H9 (cell line): ENCODE measurements around the gene JAK1. TPM values are rescaled to one million over a fixed set of nuclear protein-coding genes. Genes with fewer than 3 reads are reported as not detected.

Experiments
- DNase-seq: peaks from one replicate; pipeline ENCODE4 v3.0.0-alpha.2; 2017
- H2AFZ ChIP-seq: one replicate; pipeline ENCODE4 v1.6.1; 2013; ENCODE audit warnings: mild to moderate bottlenecking, low read length, control low read depth, moderate library complexity
- H2AK5ac ChIP-seq: 2 replicates; pipeline ENCODE4 v1.6.1; 2013; ENCODE audit warnings: low read length, control low read depth, mixed read lengths; ENCODE audit not compliant: insufficient read length
- H2BK120ac ChIP-seq: one replicate; pipeline ENCODE4 v1.6.1; 2013; ENCODE audit warnings: low read depth, mild to moderate bottlenecking, low read length, control low read depth, inconsistent platforms; ENCODE audit not compliant: poor library complexity, severe bottlenecking
- H2BK12ac ChIP-seq: 2 replicates; pipeline ENCODE4 v1.6.1; 2013; ENCODE audit warnings: low read length, control low read depth, mixed read lengths, low read depth; ENCODE audit not compliant: insufficient read length
- H2BK15ac ChIP-seq: 2 replicates; pipeline ENCODE4 v1.6.1; 2013; ENCODE audit warnings: low read depth, low read length, control low read depth
- H2BK20ac ChIP-seq: one replicate; pipeline ENCODE4 v1.6.1; 2013; ENCODE audit warnings: low read depth, mild to moderate bottlenecking, low read length, control low read depth, inconsistent platforms; ENCODE audit not compliant: poor library complexity, severe bottlenecking
- H2BK5ac ChIP-seq: 2 replicates; pipeline ENCODE4 v1.6.1; 2013; ENCODE audit warnings: low read length, control low read depth, mixed read lengths; ENCODE audit not compliant: insufficient read length
- H3K14ac ChIP-seq: 2 replicates; pipeline ENCODE4 v1.6.1; 2013; ENCODE audit warnings: low read length, control low read depth; ENCODE audit not compliant: insufficient read depth
- H3K18ac ChIP-seq: 2 replicates; pipeline ENCODE4 v1.6.1; 2013; ENCODE audit warnings: low read depth, mild to moderate bottlenecking, mixed read lengths, low read length, control low read depth; ENCODE audit not compliant: insufficient read length
- H3K23ac ChIP-seq: 2 replicates; pipeline ENCODE4 v1.6.1; 2013; ENCODE audit warnings: low read length, control low read depth, mixed read lengths, low read depth; ENCODE audit not compliant: insufficient read length
- H3K23me2 ChIP-seq: 2 replicates; pipeline ENCODE4 v1.6.1; 2013; ENCODE audit warnings: low read depth, mild to moderate bottlenecking, mixed read lengths, low read length, control low read depth; ENCODE audit not compliant: insufficient read length, poor library complexity, severe bottlenecking
- H3K27ac ChIP-seq: 2 replicates; pipeline ENCODE4 v1.5.1; 2013; ENCODE audit warnings: low read length, control low read depth, mixed read lengths, low read depth; ENCODE audit not compliant: insufficient read length
- H3K27me3 ChIP-seq: 2 replicates; pipeline ENCODE4 v1.6.1; 2013; ENCODE audit warnings: low read length, control low read depth, inconsistent platforms; ENCODE audit not compliant: insufficient read depth
- H3K4ac ChIP-seq: 2 replicates; pipeline ENCODE4 v1.6.1; 2013; ENCODE audit warnings: low read depth, mild to moderate bottlenecking, control low read depth, inconsistent platforms, low read length, moderate library complexity
- H3K4me1 ChIP-seq: 2 replicates; pipeline ENCODE4 v1.6.1; 2013; ENCODE audit warnings: low read length, control low read depth, inconsistent platforms; ENCODE audit not compliant: insufficient read depth
- H3K4me2 ChIP-seq: 2 replicates; pipeline ENCODE4 v1.6.1; 2013; ENCODE audit warnings: low read length, control low read depth, mixed read lengths; ENCODE audit not compliant: insufficient read length, insufficient read depth
- H3K56ac ChIP-seq: 2 replicates; pipeline ENCODE4 v1.6.1; 2013; ENCODE audit warnings: low read depth, mild to moderate bottlenecking, mixed read lengths, low read length, control low read depth; ENCODE audit not compliant: insufficient read length
- H3K79me1 ChIP-seq: 2 replicates; pipeline ENCODE4 v1.6.1; 2013; ENCODE audit warnings: low read depth, mild to moderate bottlenecking, moderate library complexity, low read length, control low read depth, inconsistent platforms; ENCODE audit not compliant: insufficient read depth, poor library complexity, severe bottlenecking
- H3K79me2 ChIP-seq: 2 replicates; pipeline ENCODE4 v1.6.1; 2013; ENCODE audit warnings: low read length, control low read depth, inconsistent platforms; ENCODE audit not compliant: insufficient read depth
- H3K9ac ChIP-seq: 2 replicates; pipeline ENCODE4 v1.6.1; 2013; ENCODE audit warnings: low read length, control low read depth, mixed read lengths; ENCODE audit not compliant: insufficient read length; ENCODE audit errors: extremely low read depth
- H3K9me3 ChIP-seq: one replicate; pipeline ENCODE4 v1.6.1; 2013; ENCODE audit warnings: low read depth, low read length, inconsistent platforms; ENCODE audit not compliant: control insufficient read depth
- H3T11ph ChIP-seq: one replicate; pipeline ENCODE4 v1.6.1; 2013; ENCODE audit warnings: mild to moderate bottlenecking, low read length, control low read depth, inconsistent platforms
- H4K20me1 ChIP-seq: one replicate; pipeline ENCODE4 v1.6.1; 2013; ENCODE audit not compliant: control insufficient read depth, insufficient read length, insufficient read depth
- H4K5ac ChIP-seq: 2 replicates; pipeline ENCODE4 v1.6.1; 2013; ENCODE audit warnings: low read depth, mild to moderate bottlenecking, mixed read lengths, low read length, control low read depth; ENCODE audit not compliant: insufficient read length
- H4K8ac ChIP-seq: replicated peaks from 2 replicates; pipeline ENCODE4 v1.6.1; 2013; ENCODE audit warnings: low read length, control low read depth, mixed read lengths, low read depth; ENCODE audit not compliant: insufficient read length
- H4K91ac ChIP-seq: 2 replicates; pipeline ENCODE4 v1.6.1; 2013; ENCODE audit warnings: low read depth, mild to moderate bottlenecking, moderate library complexity, mixed read lengths, low read length, control low read depth; ENCODE audit not compliant: insufficient read length
- H3K27ac Mint-ChIP-seq, 3 experiments: 2 replicates in 2 of 3; 3 replicates in 1 of 3; pipeline ENCODE4 v1.8.0; 2020 to 2021; ENCODE audit warnings: mixed read lengths in 3 of 3, mild to moderate bottlenecking in 1 of 3, moderate library complexity in 1 of 3
- H3K27me3 Mint-ChIP-seq: 2 replicates; pipeline ENCODE4 v1.8.0; 2021; ENCODE audit warnings: low read depth, mild to moderate bottlenecking, moderate library complexity, mixed read lengths
- H3K36me3 Mint-ChIP-seq, 3 experiments: 2 replicates in 2 of 3; 3 replicates in 1 of 3; pipeline ENCODE4 v1.8.0; 2020 to 2021; ENCODE audit warnings: low read depth in 3 of 3, mixed read lengths in 3 of 3; ENCODE audit not compliant: insufficient read depth in 1 of 3
- H3K4me1 Mint-ChIP-seq, 2 experiments: 2 replicates each; pipeline ENCODE4 v1.8.0; 2020; ENCODE audit warnings: mixed read lengths in 2 of 2
- H3K4me3 Mint-ChIP-seq, 2 experiments: 2 replicates in 1 of 2; 3 replicates in 1 of 2; pipeline ENCODE4 v1.8.0; 2020 to 2021; ENCODE audit warnings: mild to moderate bottlenecking in 2 of 2, mixed read lengths in 2 of 2, moderate library complexity in 1 of 2
- H3K9me3 Mint-ChIP-seq, 2 experiments: 2 replicates in 1 of 2; 3 replicates in 1 of 2; pipeline ENCODE4 v1.8.0; 2020; ENCODE audit warnings: mild to moderate bottlenecking in 2 of 2, mixed read lengths in 2 of 2, moderate library complexity in 1 of 2
- WGBS: extraction: QIAGEN DNeasy Blood & Tissue Kit; methylation state at CpG from one replicate; pipeline ENCODE4 v1.1.7; 2013; ENCODE audit warnings: missing lambda C conversion rate, low lambda C conversion rate, mixed read lengths; ENCODE audit not compliant: insufficient read length; ENCODE audit errors: extremely low coverage; 5-methylcytosine and 5-hydroxymethylcytosine counted together
- total RNA-seq: library from RNA; stranded (reverse); gene quantifications from 2 replicates; pipeline ENCODE4 v1.2.1, GENCODE V29; 2021
- TF ChIP-seq, protein P1 (sequence below): fragments of 200-600 bp; sonication (generic); conservative IDR thresholded peaks from 3 replicates; pipeline ENCODE4 v1.8.0; 2021; ENCODE audit warnings: antibody characterized with exemption, mild to moderate bottlenecking

The JAK1 gene
- total RNA-seq, 1 experiment from 2014 or later = 12.8 TPM

DNA sequence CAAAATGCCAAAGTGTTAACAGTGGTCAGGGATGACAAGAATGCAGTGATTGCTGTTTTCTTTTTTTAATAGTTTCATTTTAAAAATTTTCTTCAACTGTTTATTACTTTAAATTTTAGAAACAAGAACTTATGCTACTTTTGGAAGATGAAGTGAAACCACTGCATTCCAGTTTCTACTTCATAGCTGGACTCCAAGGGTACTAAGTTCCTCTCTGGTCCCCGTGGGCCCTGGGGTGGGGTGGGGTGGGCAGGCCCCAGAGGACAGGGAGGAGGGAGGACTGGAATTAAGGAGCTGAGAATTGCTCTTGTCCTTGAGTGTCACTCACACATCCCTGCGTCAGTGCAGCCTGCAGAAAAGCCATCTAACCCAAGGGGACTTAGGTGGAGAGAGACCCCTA lies 124.1 kb downstream of the JAK1 start:
- no peak overlapping the region for H4K91ac ChIP-seq
- H2BK15ac ChIP-seq = no peak overlapping the region
- H3K27ac ChIP-seq = no peak overlapping the region
- no peak overlapping the region for H4K5ac ChIP-seq
- Mint-ChIP-seq H3K9me3 (no peaks in the 10 kb centered on the region), H3K27ac (no peak overlapping the region), H3K36me3 (peaks cover 9 to 26% (median 11%) of the 10 kb centered on the region in 3 experiments; a peak in 5 of 7 replicates), H3K4me3 (no peak overlapping the region), H3K4me1 (peaks cover 4 to 5% of the 10 kb centered on the region in 2 experiments; a peak in 2 of 4 replicates), H3K27me3 (no peaks in the 10 kb centered on the region)
- H2BK12ac ChIP-seq = no peak overlapping the region
- no peaks in the 10 kb centered on the region for H3K4me1 ChIP-seq
- TF ChIP-seq, protein P1, sequence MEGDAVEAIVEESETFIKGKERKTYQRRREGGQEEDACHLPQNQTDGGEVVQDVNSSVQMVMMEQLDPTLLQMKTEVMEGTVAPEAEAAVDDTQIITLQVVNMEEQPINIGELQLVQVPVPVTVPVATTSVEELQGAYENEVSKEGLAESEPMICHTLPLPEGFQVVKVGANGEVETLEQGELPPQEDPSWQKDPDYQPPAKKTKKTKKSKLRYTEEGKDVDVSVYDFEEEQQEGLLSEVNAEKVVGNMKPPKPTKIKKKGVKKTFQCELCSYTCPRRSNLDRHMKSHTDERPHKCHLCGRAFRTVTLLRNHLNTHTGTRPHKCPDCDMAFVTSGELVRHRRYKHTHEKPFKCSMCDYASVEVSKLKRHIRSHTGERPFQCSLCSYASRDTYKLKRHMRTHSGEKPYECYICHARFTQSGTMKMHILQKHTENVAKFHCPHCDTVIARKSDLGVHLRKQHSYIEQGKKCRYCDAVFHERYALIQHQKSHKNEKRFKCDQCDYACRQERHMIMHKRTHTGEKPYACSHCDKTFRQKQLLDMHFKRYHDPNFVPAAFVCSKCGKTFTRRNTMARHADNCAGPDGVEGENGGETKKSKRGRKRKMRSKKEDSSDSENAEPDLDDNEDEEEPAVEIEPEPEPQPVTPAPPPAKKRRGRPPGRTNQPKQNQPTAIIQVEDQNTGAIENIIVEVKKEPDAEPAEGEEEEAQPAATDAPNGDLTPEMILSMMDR = no peak
- DNase-seq = no peak
- no peak overlapping the region for H3K14ac ChIP-seq
- H3K56ac ChIP-seq = no peak overlapping the region
- H4K8ac ChIP-seq = no peak overlapping the region
- H2BK120ac ChIP-seq = no peak overlapping the region
- H3K4me2 ChIP-seq = no peak overlapping the region
- WGBS = no CpG with 5 or more reads among the region's 2 CpGs
- no peak overlapping the region for H3K18ac ChIP-seq
- no peaks in the 10 kb centered on the region for H3K9me3 ChIP-seq
- H2BK5ac ChIP-seq = no peak overlapping the region
- H3K27me3 ChIP-seq = no peaks in the 10 kb centered on the region
- no peak overlapping the region for H2AFZ ChIP-seq
- no peak overlapping the region for H3T11ph ChIP-seq
- H3K9ac ChIP-seq = no peak overlapping the region
- H2AK5ac ChIP-seq = no peak overlapping the region
- H3K4ac ChIP-seq = no peak overlapping the region
- H4K20me1 ChIP-seq = no peaks in the 10 kb centered on the region
- no peaks in the 10 kb centered on the region for H3K79me1 ChIP-seq
- no peak overlapping the region for H3K23ac ChIP-seq
- H3K79me2 ChIP-seq = no peaks in the 10 kb centered on the region
- no peaks in the 10 kb centered on the region for H3K23me2 ChIP-seq
- no peak overlapping the region for H2BK20ac ChIP-seq
